ENCODE data around the gene ALOX5AP. TPM values are rescaled to one million over a fixed set of nuclear protein-coding genes. Genes with fewer than 3 reads are reported as not detected.

The ALOX5AP gene
- total and polyA plus RNA-seq, 2 experiments from 2014 or later, result 3.3 to 17.2 TPM

DNA sequence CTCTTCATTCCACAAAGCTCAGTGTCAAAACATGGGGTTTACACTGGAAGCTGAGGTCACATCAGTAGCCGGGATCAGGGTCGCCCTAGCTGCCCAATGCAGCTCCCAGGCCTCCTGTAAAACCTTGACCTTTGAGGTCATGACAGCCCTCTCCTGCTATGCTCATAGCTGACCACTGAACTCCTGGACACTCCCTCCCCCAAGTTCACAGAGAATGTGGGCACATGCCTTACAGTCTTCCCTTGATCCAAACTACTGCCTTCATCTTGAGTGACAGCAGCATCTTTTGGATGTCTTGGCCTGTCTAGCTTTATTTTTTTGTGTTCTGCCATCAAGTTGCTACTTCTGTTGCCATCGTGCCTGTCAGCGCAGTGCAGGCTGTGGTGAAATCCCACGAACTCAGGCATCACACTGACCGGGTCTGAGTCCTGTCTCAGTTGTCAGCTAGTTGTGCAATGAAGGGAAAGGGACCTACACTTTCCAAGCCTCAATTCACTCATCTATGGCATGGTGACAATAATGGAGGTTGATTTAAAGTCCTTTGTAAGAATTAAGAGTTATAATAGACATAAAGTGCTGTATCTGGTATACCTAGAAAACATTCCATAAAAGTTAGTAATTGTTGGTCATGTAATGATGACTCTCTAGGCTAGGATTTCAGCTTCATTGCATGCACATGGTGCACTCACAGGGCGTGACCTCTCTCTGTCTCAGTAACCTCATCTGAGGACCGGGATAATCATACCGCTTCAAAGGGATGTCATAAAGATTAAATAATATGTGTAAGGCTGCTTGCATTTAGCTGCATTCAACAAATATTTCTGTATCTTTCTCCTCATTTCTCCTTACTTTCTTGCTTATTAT is 16.4 kb upstream of the ALOX5AP start:
- Histone ChIP-seq H3K4me1 (ENCODE audit: insufficient read depth) (no peaks in the 10 kb centered on the region), H3K79me2 (no peaks in the 10 kb centered on the region), H3K27me3 (no peaks in the 10 kb centered on the region), H3K9me3 (ENCODE audit: low read depth) (no peaks in the 10 kb centered on the region), H3K9me2 (replicated peaks; ENCODE audit: insufficient read depth) (no peaks in the 10 kb centered on the region), H4K20me1 (ENCODE audit: insufficient read depth, poor library complexity, severe bottlenecking) (no peaks in the 10 kb centered on the region), H3K27ac (peak overlapping the region; percentile 33), H3K4me3 (no peak overlapping the region), H3K4me2 (no peak overlapping the region), H2AFZ (no peak overlapping the region), H3K36me3 (replicated peaks; ENCODE audit: insufficient read depth, low read depth) (no peaks in the 10 kb centered on the region)
- no peak for DNase-seq (ENCODE audit: low spot score)
- TF ChIP-seq, protein P1, sequence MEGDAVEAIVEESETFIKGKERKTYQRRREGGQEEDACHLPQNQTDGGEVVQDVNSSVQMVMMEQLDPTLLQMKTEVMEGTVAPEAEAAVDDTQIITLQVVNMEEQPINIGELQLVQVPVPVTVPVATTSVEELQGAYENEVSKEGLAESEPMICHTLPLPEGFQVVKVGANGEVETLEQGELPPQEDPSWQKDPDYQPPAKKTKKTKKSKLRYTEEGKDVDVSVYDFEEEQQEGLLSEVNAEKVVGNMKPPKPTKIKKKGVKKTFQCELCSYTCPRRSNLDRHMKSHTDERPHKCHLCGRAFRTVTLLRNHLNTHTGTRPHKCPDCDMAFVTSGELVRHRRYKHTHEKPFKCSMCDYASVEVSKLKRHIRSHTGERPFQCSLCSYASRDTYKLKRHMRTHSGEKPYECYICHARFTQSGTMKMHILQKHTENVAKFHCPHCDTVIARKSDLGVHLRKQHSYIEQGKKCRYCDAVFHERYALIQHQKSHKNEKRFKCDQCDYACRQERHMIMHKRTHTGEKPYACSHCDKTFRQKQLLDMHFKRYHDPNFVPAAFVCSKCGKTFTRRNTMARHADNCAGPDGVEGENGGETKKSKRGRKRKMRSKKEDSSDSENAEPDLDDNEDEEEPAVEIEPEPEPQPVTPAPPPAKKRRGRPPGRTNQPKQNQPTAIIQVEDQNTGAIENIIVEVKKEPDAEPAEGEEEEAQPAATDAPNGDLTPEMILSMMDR (IDR thresholded peaks at IDR 0.05; ENCODE audit: poor library complexity), result no peak
- TF ChIP-seq EZH2 (IDR thresholded peaks at IDR 0.05; ENCODE audit: borderline replicate concordance) (no peak), EZH2phosphoT487 (IDR thresholded peaks at IDR 0.05; ENCODE audit: low read depth, severe bottlenecking, unreplicated experiment) (no peak)
- WGBS (ENCODE audit: low lambda C conversion rate, missing lambda C conversion rate), result 70% methylated on average over 9 of the region's 9 CpGs

DNA sequence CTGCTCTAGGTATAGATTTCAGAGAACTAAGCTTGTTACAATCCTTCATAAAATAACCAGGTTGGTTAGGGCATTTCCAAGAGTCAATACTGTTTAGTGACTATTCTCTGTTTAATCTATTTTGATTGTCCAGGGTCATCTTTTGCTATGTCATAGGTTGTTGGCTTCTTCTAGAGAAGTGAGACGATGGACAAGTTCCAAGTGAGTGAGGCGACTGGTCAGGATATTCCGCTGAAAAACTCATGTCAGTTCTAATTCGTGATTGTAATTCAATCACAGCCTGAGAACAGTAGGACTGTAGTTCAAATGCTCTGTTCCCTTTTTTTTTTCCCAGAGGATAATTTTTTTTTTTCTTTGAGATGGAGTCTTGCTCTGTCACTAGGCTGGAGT is 15.8 kb upstream of the ALOX5AP start:
- H4K20me1 ChIP-seq (ENCODE audit: insufficient read depth, poor library complexity, severe bottlenecking), result no peaks in the 10 kb centered on the region
- WGBS (ENCODE audit: low lambda C conversion rate, missing lambda C conversion rate), result 95% methylated on average over 4 of the region's 4 CpGs
- no peak overlapping the region for H3K4me2 ChIP-seq

DNA sequence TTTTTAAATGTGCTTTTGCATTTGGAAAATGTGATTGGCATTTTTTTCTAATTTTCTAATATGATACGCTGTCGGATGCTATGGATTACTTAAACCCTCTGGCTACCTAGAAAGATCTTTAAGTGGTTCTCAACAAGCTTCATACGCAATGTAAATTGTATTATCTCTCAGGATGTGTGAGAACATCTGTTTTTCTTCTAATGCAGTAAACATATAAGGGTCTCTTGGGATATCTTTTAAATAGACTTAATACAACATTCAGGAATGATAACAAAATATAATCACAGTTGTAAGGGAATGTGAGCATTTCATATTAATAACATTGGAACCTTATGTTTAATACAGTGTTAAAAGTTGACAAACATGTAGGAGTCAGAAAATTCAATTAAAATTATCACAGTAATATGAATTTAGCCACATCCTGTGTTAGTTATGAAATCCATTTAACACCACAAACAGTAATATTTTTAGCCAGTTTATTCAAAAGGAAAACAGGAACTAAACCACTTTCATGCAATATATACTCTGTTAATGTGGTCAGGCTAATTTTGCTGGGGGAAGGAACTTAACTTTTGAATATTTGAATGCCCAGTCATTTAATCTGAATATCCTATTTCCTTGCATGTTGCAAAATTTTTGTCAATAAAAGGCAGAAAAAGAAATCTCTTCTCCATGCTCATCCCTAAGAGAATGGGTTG is 15.0 kb upstream of the ALOX5AP start:
- WGBS (ENCODE audit: low lambda C conversion rate, missing lambda C conversion rate), result 79% methylated on average over 3 of the region's 3 CpGs
- no peak for DNase-seq (ENCODE audit: low spot score)
- Histone ChIP-seq H3K9me3 (ENCODE audit: low read depth) (no peaks in the 10 kb centered on the region), H3K36me3 (replicated peaks; ENCODE audit: insufficient read depth, low read depth) (no peaks in the 10 kb centered on the region), H3K27me3 (no peaks in the 10 kb centered on the region), H3K4me1 (ENCODE audit: insufficient read depth) (no peaks in the 10 kb centered on the region), H3K79me2 (no peaks in the 10 kb centered on the region), H4K20me1 (ENCODE audit: insufficient read depth, poor library complexity, severe bottlenecking) (no peaks in the 10 kb centered on the region), H3K27ac (no peak overlapping the region), H3K4me3 (no peak overlapping the region), H3K9me2 (replicated peaks; ENCODE audit: insufficient read depth) (no peaks in the 10 kb centered on the region), H2AFZ (no peak overlapping the region), H3K4me2 (no peak overlapping the region)
- no peak for TF ChIP-seq EZH2 (IDR thresholded peaks at IDR 0.05; ENCODE audit: borderline replicate concordance)
- TF ChIP-seq, protein P1 (IDR thresholded peaks at IDR 0.05; ENCODE audit: poor library complexity), result no peak
- TF ChIP-seq EZH2phosphoT487 (IDR thresholded peaks at IDR 0.05; ENCODE audit: low read depth, severe bottlenecking, unreplicated experiment), result no peak

More for the DNA sequence above, 15.8 kb upstream of the ALOX5AP start:
- no peaks in the 10 kb centered on the region for H3K36me3 ChIP-seq (replicated peaks; ENCODE audit: insufficient read depth, low read depth)
- H3K9me2 ChIP-seq (replicated peaks; ENCODE audit: insufficient read depth), result no peaks in the 10 kb centered on the region
- H3K27me3 ChIP-seq, result no peaks in the 10 kb centered on the region
- no peak for DNase-seq (ENCODE audit: low spot score)
- no peaks in the 10 kb centered on the region for H3K9me3 ChIP-seq (ENCODE audit: low read depth)
- no peak overlapping the region for H2AFZ ChIP-seq
- H3K27ac ChIP-seq, result no peak overlapping the region
- H3K4me3 ChIP-seq, result no peak overlapping the region
- TF ChIP-seq, protein P1 (IDR thresholded peaks at IDR 0.05; ENCODE audit: poor library complexity), result no peak
- TF ChIP-seq EZH2 (IDR thresholded peaks at IDR 0.05; ENCODE audit: borderline replicate concordance) (no peak), EZH2phosphoT487 (IDR thresholded peaks at IDR 0.05; ENCODE audit: low read depth, severe bottlenecking, unreplicated experiment) (no peak)
- H3K4me1 ChIP-seq (ENCODE audit: insufficient read depth), result no peaks in the 10 kb centered on the region
- H3K79me2 ChIP-seq, result no peaks in the 10 kb centered on the region
